HTR-8/SVneo (cell line): ENCODE data around the gene EIF3F.

Experiments
- DNase-seq: peaks from one replicate; pipeline ENCODE4 v3.0.0; 2011; ENCODE audit warnings: low spot score, mixed read lengths; ENCODE audit not compliant: insufficient read length
- FAIRE-seq: peaks from 2 replicates; lab custom pipeline; 2011; peaks lifted over from hg19 to GRCh38; lab: Jason Lieb, UNC

The EIF3F gene

GRCh38 chr11:8036002-8036802, 49.1 kb downstream of the EIF3F start:
- no peak for FAIRE-seq
- DNase-seq = no peak

- FAIRE-seq (no peak), DNase-seq (no peak)
Measured at GRCh38 chr11:8036986-8037385, 49.8 kb downstream of the EIF3F start.

DNA sequence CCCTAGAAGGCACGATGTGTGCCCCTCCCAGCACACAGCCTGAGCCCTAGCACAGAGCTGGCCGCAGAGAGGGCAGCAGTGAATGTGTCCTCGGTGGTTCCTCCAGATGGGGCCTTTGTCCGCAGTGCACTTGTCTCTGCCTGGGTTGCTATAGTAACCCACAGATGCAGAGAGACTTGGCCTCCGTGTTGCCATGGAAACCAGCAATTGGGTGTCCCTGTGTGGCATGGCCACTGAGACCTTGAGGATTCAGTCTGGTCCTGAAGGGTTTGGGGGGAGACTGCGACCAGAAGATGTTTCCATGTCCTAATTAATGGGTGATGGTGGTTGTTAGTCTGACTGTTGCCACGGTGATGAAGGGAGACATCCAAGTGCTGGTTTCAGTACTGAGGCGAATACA, 51.3 kb downstream of the EIF3F start:
- no peak for FAIRE-seq
- DNase-seq = no peak

DNA sequence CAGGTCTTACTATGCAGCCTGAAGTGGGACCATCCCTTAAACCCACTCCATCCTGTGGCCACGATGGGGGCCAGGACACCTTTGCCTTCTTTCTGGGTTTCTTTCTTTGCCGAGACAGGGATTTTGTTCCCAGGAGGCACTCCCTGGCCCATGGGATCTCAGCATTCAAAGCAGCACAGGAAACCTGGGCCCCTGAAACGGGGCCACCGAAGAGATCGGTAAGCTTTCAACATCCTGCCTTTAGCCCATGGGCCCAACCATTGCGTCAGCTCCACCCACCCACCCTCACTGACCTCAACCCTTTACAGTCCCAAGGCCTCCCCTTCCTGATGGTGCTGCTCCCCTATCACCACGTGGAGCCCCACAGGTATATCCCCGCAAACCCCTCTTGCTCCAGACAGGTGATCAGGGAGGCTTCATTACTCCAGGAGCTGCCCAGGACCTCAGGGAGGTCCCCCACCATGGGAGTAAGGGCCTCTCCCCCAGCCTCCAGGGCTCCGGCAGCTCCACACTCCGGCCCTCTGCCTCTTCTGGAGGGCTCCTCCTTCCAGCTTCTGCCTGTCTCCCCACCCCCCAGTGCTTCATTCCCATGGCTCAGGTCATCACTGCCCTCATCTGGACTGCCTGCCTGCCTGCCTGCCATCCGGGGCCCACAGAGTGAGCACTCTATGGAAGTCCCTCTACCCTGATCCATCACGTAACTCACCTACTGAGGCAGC, 51.8 kb downstream of the EIF3F start:
- no peak for FAIRE-seq
- DNase-seq = no peak

GRCh38 chr11:8039530-8040260, 52.6 kb downstream of the EIF3F start:
- DNase-seq (no peak), FAIRE-seq (no peak)

GRCh38 chr11:8040261-8040920, 53.3 kb downstream of the EIF3F start:
- FAIRE-seq (no peak), DNase-seq (no peak)

- DNase-seq (no peak), FAIRE-seq (no peak)
Measured at GRCh38 chr11:8040921-8041285, 53.8 kb downstream of the EIF3F start.

DNA sequence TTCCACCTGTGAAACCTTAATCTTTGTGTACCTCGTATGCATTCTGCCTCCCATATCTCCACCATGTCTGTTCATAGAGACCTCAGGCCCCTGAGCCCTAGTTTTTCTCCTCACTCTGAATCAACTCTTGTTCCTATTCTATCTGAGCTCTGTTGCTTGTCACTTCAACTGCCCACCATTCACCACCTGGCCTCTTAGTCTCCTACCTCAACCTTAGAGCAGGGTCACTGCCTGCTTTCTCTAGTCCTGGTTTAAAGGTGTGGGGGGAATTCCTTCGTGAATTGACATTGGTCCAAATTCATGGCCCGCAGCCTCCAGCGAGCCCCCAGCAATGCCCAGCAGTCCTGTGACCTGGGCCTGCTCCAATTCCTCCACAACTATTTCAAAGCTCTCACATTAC, 54.4 kb downstream of the EIF3F start:
- no peak for FAIRE-seq

GRCh38 chr11:8043756-8044155, 56.6 kb downstream of the EIF3F start:
- FAIRE-seq = no peak
- DNase-seq = no peak

More for the DNA sequence above, 54.4 kb downstream of the EIF3F start:
- DNase-seq = no peak

GRCh38 chr11:8045839-8046238, 58.7 kb downstream of the EIF3F start:
- no peak for DNase-seq
- no peak for FAIRE-seq

GRCh38 chr11:8047382-8047781, 60.2 kb downstream of the EIF3F start:
- FAIRE-seq (no peak), DNase-seq (no peak)

- DNase-seq (no peak), FAIRE-seq (no peak)
Measured at GRCh38 chr11:8049084-8049483, 61.9 kb downstream of the EIF3F start.
